OCI-LY7 (cell line): ENCODE results near the gene MEF2C.

Source experiments
- EZH2phosphoT487 ChIP-seq: fragments of 200-600 bp; sonication (generic); IDR thresholded peaks from 2 replicates; pipeline ENCODE4 v1.6.1; 2018; ENCODE audit warnings: low read depth, borderline replicate concordance, mild to moderate bottlenecking, mixed run types, antibody characterized with exemption, low read length, moderate library complexity, mixed read lengths
- TF ChIP-seq, protein P1 (sequence below): fragments of 200-600 bp; sonication (generic); conservative IDR thresholded peaks from 2 replicates; pipeline ENCODE4 v1.5.1; 2014; ENCODE audit warnings: mild to moderate bottlenecking, antibody characterized with exemption, low read length, moderate library complexity, mixed read lengths

DNA sequence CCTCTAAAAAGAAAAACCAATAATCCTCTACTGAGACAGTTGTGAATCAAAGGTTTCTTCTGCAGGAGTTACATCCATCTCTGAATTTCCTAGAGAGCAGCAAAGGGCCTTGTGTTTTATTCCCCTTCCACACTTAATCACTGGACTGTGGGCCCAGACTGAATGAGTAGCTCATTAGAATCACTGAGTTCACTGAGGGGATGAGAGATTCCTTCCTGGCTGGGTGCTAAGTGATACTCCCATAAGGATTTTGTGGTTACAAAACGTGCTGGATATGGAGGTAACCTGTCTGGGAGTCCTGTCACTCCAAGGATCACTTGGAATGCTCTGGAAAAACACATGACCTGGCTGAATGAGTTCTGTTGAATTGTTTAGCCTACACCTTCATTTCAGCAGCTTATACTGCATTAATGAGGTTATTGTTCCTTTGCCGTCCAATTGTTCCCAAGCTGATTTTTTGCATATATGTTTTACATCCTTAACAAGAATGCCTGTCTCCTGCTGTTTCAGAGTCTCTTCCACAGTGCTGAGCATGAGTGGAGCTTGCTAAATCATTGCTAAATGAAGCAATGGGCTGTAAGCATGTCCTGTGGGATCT is 82.9 kb downstream of the MEF2C start:
- TF ChIP-seq, protein P1, sequence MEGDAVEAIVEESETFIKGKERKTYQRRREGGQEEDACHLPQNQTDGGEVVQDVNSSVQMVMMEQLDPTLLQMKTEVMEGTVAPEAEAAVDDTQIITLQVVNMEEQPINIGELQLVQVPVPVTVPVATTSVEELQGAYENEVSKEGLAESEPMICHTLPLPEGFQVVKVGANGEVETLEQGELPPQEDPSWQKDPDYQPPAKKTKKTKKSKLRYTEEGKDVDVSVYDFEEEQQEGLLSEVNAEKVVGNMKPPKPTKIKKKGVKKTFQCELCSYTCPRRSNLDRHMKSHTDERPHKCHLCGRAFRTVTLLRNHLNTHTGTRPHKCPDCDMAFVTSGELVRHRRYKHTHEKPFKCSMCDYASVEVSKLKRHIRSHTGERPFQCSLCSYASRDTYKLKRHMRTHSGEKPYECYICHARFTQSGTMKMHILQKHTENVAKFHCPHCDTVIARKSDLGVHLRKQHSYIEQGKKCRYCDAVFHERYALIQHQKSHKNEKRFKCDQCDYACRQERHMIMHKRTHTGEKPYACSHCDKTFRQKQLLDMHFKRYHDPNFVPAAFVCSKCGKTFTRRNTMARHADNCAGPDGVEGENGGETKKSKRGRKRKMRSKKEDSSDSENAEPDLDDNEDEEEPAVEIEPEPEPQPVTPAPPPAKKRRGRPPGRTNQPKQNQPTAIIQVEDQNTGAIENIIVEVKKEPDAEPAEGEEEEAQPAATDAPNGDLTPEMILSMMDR = no peak
- no peak for TF ChIP-seq EZH2phosphoT487
